ENCODE results near the gene CFAP65. TPM values are rescaled to one million over a fixed set of nuclear protein-coding genes. Genes with fewer than 3 reads are reported as not detected.

CFAP65 gene
- total RNA-seq, 1 experiment from 2014 or later: 0.44 TPM

- TF ChIP-seq, protein P1, sequence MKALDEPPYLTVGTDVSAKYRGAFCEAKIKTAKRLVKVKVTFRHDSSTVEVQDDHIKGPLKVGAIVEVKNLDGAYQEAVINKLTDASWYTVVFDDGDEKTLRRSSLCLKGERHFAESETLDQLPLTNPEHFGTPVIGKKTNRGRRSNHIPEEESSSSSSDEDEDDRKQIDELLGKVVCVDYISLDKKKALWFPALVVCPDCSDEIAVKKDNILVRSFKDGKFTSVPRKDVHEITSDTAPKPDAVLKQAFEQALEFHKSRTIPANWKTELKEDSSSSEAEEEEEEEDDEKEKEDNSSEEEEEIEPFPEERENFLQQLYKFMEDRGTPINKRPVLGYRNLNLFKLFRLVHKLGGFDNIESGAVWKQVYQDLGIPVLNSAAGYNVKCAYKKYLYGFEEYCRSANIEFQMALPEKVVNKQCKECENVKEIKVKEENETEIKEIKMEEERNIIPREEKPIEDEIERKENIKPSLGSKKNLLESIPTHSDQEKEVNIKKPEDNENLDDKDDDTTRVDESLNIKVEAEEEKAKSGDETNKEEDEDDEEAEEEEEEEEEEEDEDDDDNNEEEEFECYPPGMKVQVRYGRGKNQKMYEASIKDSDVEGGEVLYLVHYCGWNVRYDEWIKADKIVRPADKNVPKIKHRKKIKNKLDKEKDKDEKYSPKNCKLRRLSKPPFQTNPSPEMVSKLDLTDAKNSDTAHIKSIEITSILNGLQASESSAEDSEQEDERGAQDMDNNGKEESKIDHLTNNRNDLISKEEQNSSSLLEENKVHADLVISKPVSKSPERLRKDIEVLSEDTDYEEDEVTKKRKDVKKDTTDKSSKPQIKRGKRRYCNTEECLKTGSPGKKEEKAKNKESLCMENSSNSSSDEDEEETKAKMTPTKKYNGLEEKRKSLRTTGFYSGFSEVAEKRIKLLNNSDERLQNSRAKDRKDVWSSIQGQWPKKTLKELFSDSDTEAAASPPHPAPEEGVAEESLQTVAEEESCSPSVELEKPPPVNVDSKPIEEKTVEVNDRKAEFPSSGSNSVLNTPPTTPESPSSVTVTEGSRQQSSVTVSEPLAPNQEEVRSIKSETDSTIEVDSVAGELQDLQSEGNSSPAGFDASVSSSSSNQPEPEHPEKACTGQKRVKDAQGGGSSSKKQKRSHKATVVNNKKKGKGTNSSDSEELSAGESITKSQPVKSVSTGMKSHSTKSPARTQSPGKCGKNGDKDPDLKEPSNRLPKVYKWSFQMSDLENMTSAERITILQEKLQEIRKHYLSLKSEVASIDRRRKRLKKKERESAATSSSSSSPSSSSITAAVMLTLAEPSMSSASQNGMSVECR (CRISPR knock-in tag; IDR thresholded peaks at IDR 0.05; ENCODE audit: borderline replicate concordance): no peak
- TF ChIP-seq ERG (CRISPR knock-in tag; IDR thresholded peaks at IDR 0.05): no peak
Observed at GRCh38 chr2:219034823-219035222, 6.5 kb downstream of the CFAP65 start (continued).

DNA sequence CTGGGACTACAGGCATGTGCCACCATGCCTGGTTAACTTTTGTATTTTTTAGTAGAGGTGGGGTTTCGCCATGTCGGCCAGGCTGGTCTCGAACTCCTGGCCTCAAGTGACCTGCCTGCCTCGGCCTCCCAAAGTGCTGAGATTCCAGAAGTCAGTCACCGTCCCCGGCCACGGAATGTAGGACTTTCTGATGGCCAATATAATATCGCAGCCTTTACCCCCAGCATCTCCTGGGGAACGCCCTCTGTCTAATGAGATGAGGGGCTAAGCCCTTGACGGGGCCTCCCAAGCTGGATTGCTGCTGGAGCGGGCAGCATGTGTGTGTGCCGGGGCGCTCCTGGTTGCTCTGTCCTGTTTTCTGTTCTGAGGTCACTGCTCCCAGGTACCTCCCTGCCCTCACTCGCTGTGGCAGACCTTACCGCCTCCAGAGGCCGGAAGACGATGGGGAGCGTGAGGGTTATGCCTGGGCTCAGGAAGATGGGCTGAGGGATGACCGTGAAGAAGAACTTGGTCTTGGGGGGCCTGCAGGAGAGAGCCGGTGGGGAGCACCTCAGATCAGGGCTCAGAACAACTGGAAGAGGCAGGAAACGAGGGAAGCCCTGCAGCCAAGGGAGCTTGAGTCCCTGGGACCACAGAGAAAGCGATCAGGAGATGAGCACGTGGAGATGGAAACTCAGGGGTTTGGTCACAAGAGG is 9.1 kb downstream of the CFAP65 start:
- Mint-ChIP-seq H3K4me3 (no peak overlapping the region), H3K4me1 (peaks cover 3% of the 10 kb centered on the region), H3K36me3 (no peaks in the 10 kb centered on the region), H3K27me3 (ENCODE audit: low read depth) (peaks cover 5% of the 10 kb centered on the region), H3K27ac (no peak overlapping the region), H3K9me3 (no peaks in the 10 kb centered on the region)
- no peak for DNase-seq (ENCODE audit: low spot score)
- ChIA-PET POLR2A (no interaction called here), CTCF (interaction anchor here (0.8 to 8.4 kb wide), 4 partner anchors 22 to 123 kb away, joined by 6 to 91 read pairs (median 20); no protein-coding TSS in a partner anchor)
- TF ChIP-seq ZNF317 (CRISPR knock-in tag; IDR thresholded peaks at IDR 0.05; ENCODE audit: borderline replicate concordance, low read depth) (no peak), ZBTB21 (CRISPR knock-in tag; IDR thresholded peaks at IDR 0.05; ENCODE audit: borderline replicate concordance) (no peak), MLX (CRISPR knock-in tag; IDR thresholded peaks at IDR 0.05) (no peak), AFF4 (CRISPR knock-in tag; IDR thresholded peaks at IDR 0.05; ENCODE audit: borderline replicate concordance) (no peak), ZNF512 (CRISPR knock-in tag; IDR thresholded peaks at IDR 0.05; ENCODE audit: borderline replicate concordance) (no peak), FOXK1 (CRISPR knock-in tag; IDR thresholded peaks at IDR 0.05) (no peak), NFE2L1 (CRISPR knock-in tag; IDR thresholded peaks at IDR 0.05) (no peak), ZBTB43 (CRISPR knock-in tag; IDR thresholded peaks at IDR 0.05) (no peak), ATF2 (CRISPR knock-in tag; IDR thresholded peaks at IDR 0.05; ENCODE audit: borderline replicate concordance, low read depth) (no peak)
- TF ChIP-seq, protein P1 (CRISPR knock-in tag; IDR thresholded peaks at IDR 0.05; ENCODE audit: borderline replicate concordance): no peak
- no peak for ATAC-seq
